GM18861 (cell line): ENCODE data around the gene CCDC32.
A peak's percentile ranks its signal among the peaks of the same experiment; 100 is the strongest.

Experiments used
- ATAC-seq: cut with Tn5 transposase; IDR thresholded peaks from one replicate; pipeline ENCODE4 v1.9.1; 2021; ENCODE audit not compliant: unreplicated experiment

CCDC32 gene

DNA sequence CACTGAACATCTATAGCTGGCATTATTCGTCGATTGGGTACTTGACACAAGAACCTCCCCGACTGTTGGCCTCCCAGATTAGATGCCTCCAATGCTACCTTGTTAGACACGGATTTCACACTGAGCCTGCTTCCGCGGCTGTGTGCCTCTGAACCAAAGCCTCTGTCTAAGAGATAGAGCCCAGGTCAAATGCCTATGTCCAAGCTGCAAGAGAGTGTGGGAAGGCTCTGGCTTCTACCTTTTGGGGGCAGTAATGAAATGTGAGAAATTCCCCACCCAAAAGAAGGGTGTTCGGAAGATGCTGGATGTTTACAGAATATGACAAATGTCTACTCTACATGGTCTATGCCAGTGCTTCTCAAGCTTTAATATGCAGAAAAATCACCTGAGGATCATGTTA is 2.3 kb upstream of the CCDC32 start:
- no peak for ATAC-seq

DNA sequence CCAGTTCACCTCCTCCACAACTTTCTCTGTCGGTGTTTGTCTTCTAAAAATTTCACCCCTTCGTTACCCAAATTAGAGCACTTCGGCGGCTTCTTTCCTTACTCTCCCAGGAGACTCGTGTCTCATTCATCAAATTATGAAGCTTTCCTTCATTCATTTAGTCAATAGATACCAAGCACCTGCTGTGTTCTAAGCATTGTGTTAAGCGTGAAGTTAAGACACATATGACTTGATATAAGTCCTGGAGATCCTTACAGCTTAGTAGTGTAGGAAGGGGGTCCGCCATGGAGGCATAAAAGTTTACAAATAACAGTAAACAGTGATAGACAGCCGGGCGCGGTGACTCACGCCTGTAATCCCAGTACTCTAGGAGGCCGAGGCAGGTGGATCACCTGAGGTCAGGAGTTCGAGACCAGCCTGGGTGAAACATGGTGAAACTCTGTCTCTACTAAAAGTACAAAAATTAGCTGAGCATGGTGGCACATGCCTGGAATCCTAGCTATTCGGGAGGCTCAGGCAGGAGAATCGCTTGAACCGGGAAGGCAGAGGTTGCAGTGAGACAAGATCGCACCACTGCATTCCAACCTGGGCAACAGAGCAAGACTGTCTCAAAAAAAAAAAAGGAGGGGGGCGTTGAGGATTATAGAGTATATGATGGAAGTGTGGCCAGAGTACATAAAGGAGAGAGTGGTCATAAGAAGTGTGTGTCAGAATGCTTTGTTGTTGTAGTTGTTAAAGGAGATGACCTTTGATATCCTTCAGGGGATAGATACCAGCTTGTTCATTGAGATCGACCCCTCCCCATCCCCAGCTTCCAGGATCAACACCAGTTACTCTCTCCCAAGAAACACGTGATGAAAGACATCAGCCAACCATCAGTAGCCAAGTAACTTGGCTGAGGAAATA is 744 bp upstream of the CCDC32 start:
- ATAC-seq: no peak

DNA sequence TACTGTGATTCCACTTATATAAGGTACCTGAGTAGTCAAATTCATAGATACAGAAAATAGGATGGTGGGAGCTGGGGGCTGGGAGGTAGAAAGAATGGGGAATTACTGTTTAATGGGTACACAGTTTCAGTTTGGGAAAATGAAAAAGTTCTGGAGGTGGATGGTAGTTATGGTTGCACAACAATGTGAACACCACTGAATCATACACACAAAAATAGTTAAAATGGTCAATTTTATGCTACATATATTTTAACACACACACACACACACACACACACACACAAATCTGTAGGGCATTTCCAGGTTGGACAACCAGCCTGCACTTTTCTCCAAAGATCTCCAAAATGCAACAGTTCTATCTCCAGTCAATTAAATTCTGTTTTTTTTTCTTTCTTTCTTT is 1.4 kb downstream of the CCDC32 start:
- no peak for ATAC-seq

DNA sequence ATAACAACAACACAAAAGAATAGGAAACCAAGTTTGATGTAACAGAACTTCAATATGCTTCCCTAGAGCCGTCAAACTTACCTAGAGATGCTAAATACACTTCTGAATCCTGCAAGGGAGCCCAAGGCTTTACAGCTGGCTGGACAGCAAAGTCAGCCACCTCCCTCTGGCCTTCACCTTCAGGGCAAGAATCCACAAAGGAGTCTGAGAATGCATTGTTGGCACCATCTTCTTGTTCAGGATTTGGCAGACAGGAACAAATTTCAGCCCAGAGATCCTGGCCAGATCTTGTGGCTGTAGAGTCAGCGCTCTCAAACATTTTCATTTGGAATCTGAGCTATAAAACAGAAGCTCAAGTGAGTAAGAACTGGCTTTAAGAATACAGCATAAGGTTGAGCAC is 2.2 kb downstream of the CCDC32 start:
- ATAC-seq: no peak

DNA sequence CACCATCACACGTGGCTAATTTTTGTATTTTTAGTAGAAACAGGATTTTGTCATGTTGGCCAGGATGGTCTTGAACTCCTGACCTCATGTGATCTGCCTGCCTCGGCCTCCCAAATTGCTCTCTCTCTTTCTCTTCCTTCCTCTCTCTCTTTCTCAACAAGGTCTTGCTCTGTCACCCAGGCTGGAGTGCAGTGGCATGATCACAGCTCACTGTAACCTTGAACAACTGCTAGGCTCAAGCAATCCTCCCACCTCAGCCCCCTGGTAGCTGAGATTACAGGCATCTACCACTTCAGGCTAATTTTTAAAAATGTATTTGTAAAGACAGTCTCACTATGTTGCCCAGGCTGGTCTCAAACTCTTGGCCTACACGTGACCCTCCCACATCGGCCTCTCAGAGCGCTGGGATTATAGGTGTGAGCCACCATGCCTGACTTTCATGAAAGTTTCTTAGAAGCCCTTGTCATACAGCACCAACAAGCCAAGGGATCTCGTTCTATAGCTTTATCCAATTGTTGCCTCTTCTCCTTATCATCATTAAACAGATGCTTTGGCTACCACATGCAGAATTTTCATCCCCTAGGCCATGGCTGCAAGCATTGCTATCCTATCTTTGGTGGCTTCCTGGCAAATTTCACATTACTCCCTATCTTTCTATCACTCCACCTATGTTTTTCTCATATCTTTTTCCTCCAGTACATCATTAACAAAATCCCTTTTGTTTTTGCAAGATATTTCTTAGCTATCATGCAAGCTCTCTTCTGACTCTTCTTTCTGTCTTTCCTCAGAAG is 5.7 kb downstream of the CCDC32 start:
- ATAC-seq: no peak

DNA sequence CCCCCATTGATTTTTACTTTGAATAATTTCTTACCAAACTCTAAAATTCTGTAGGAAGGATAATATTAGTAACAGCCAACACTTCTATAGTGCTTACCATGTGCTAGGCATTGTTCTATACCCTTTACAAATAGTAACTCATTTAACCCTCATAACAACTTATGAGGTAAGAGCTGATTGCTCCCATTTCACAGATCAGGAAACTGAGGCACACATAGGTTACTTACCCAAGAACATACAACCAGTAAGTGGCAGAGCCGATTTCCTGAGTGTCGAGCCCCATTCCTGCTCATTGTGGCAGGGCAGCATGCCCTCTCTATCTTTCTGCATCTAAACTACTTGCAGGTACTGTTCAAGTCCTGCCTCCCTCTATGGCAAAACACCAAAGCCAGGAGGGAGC is 9.0 kb downstream of the CCDC32 start:
- no peak for ATAC-seq

DNA sequence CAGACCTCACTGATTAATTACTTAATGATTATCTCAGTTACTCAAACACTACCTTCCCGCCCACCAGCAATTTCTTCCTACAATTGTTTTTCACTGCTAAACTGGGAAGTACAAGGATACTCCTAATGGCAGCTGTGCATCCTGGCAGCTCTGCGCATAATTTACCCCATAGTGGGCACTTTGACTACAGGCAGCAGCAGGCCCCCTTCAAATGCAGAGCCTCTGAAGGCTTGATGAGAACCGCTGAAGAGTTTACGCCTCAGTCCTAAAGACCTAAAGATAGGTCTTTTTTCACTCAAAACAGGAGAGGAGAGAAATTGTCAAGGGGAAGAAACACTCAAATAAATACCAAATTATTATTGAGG is 10.7 kb downstream of the CCDC32 start:
- no peak for ATAC-seq

DNA sequence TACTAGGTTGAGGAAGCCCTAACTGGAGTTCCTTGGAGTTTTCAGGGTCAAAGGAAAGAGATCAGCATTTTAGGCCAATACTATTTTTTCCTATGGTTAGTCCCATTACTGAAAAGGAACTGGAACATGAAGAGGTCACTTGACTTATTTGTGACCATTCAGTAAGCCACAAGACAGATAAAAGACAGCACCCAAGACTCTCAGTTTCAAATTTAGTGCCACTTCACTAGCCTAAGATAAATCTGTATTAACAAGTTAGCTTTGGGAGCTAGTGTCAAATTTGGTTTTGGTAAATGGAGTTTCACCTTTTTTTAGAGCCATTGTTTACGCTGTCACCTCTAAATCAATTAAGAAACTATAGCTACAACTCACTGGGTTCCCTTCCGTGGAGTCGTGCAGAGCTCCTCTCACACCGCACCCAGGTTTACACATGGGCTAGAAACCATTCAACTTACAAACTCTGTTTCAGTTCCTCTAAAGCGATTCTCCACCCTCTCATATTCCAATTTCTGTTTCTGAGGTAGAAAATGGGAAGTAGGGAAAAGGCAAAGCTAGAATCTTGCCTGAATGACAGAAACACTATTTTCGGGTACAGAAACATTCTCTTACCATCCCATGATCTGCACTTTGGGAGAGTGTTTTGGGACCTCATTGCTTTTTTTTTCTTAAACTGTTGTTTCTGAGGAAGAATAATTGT is 14.4 kb downstream of the CCDC32 start:
- ATAC-seq: peak; percentile 63

DNA sequence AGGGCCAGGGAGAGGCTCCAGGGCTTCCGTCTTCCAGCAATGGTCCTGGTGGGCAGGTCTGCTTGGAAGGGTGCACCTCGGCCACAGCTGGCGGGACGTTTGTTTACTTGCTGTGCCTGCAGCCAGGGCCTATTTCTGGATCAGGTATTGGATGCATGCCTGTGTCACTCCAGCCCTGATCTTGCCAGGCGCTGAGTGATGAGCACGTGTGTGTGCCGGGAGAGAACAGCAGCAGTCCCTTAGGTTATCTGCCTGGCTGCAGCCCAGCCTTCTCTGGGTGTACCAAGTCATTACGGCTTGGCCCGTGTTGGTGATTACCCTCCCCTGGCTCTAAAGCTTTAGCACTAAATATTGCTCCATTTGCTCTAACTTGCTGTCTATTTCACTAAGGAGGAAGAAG is 14.9 kb downstream of the CCDC32 start:
- ATAC-seq: no peak

DNA sequence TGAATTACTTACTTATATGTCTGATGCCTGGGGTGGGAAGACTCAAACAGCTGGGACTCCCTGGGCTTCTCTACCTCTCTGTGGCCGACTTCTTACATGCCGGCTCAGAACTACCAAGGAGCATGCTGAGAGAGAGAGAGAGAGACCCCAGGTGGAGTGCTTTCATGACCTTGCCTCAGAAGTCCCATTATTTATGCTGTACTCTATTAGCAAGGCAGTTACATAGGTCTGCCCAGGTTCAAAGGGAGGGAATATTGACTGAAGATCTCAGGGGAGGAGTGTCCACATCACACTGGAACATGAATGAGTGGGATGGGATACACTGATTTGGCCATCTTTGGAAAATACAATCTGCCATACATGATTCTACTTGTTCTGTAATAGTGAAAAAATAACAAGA is 16.2 kb downstream of the CCDC32 start:
- no peak for ATAC-seq

DNA sequence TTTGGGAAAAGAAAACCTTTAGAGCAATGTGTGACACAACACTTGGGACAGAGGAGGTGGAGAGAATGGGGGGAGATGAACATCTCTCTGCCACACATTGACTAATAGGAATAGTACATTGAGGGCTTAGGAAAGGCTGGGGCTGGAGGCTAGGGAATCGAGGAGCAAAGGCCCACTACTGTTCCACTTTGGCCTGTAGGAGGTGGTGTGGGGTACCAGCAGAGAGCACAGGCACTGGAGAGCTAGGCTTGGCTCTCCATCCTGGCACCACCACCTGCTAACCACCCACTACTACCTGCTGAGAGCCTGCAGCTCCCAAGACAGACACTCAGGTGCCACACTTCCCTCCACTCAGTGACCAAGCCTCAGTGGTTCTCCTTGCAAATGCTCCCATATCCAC is 19.4 kb downstream of the CCDC32 start:
- no peak for ATAC-seq

DNA sequence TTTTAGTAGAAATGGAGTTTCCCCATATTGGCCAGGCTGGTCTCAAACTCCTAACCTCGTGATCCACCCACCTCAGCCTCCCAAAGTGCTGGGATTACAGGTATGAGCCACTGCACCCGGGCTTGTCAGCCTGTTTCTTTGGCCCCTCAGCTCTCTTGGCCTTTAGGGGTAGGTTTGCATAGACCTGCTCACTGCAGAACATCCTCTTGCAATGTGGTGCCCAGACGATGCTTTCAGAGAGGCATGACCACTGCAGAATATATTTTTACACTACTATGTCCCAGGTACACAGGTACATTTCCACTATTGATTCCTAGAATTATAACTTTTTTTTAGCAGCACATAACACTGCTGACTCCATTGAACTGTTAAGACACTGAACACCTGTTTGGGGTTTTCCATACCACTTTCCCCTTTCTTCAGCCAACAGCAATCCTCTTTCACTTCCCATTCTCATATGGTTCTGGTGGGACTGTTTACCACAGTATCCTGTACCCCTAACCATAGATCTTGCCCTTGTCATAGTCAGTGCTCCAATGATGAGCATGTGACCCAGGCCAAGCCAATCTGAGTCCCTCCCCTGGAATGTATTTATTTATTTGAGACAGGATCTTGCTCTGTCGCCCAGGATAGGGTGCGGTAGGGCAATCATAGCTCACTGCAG is 21.1 kb downstream of the CCDC32 start:
- ATAC-seq: peak; percentile 62

DNA sequence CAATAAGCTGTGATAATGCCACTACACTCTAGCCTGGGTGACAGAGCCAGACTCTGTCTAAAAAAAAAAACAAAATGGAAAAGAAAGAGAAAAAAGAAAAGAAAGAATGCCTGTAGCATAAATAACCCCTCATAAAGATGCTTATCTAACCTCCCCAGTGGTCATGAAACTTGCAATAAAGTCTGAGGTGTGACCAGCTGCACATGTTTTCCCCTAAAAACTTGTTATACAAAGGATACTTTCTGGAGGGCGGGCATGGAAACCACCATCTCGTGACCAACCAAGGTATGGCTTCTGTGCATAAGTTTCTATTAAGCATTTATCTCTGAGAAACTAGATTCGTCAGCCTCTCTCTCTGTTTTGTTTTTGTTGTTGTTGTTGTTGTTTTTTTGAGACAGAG is 21.8 kb downstream of the CCDC32 start:
- no peak for ATAC-seq

DNA sequence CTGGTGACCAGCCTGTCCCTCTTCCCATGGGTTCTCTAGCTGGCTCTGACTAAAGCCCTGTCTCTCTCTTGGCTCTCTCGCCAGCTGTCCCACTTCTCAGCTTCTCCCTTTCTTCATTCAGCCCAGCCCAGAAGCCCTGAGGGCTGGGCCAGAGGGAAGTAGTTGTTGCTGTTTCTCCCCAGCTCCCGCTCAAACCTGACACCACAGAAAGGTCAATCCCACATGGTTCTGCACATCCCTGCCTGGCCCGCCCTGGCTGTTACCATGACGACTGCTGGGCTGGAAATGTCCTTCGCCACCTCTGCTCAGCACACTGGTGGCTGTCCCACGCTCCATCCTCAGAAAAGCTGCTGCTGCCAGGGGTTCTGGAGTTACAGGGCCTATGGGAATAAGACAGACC is 25.9 kb downstream of the CCDC32 start:
- no peak for ATAC-seq

DNA sequence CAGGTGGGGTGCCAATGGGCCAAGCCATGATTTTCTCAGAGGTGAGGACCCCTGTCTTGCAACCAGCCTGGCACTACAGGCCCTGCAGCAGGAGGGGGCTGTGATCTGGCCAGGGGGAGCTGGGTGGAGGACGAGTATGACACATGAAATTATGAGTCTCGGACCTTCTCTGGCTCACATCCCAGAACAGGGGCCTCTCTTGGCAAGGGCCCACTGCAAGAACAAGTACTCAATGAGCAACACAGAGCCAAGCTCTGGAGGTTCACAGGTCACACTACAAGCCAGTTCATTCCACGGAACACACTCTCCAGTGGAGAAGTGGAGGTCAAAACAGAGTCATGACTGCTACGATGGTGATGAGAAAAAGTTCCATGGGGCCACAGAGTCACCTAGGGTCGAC is 28.3 kb downstream of the CCDC32 start:
- ATAC-seq: no peak

DNA sequence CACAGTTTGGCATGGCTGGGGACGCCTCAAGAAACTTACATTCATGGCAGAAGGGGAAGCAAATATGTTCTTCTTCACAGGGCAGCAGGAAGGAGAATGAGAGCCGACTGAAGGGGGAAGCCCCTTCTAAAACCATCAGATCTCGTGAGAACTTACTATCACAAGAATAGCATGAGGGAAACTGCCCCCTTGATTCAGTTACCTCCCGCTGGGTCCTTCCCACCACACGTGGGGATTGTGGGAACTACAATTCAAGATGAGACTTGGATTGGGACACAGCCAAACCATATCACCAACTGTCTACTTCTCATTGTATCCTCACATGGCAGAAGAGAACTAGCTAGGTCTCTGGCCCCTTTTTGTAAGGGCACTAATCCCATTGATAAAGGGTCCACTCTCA is 30.5 kb downstream of the CCDC32 start:
- ATAC-seq: no peak

DNA sequence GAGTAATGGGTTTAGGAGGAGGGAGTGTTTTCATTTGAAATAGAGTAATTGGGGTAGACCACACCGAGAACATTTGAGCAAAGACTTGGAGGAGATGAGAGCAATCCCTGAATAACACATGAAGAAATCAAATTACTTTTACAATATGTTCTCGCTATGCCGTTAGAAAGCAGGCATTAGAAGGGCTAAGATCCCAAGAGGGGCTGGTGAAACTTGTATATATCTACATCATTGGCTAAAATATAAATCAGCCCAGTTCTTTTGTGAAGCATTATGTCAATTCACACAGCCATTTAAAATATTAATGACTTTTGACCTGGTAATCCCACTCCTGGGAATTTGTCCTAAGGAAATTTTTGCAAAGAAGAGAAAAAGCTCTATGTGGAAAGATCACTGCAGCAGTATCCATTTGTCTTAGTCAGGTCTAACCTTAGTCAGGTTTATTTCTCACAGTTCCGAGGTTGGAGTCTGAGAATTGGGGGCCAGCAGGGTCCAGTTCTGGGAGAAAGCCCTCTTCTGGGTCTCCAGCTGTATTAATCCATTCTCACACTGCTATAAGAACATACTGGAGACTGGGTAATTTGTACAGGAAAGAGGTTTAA is 31.0 kb downstream of the CCDC32 start:
- no peak for ATAC-seq

DNA sequence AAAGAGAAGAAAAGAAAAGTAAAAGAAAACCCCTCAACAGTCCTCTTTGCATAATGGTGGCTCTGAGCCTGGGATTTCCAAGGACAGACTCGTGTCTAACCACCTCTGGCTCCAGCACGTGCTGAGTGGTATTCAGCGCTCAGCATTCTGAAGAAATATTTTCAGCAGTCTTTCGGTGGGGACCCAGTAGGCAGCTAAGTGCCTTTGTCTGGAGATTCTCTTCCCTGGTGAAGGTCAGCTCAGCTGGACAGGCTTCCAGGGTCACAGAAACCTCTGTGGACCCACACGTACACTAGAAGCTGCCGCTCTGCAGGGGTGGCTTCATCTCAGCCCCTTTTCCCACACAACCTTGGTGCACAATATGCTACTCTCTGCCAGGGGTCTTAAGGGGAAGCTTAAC is 36.0 kb downstream of the CCDC32 start:
- ATAC-seq: no peak

DNA sequence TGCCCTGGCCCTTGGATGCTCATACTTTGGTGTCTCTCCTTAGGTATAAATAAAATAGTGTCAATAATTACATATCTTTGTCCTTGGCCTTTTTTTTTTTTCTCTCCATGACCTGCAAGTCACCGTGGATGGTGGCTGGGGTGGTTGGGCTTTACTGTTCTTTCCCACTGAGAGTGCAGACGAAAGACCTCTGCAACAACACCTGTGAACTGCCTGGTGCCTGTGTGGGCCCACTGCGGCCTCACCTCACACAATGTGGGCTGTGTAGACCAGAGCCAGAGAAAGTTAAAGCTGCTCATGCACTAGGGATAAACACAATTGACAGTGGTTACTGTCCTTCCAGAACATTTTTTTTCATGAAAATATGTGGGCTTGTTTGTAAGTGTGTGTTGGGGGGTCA is 39.0 kb downstream of the CCDC32 start:
- ATAC-seq: no peak

DNA sequence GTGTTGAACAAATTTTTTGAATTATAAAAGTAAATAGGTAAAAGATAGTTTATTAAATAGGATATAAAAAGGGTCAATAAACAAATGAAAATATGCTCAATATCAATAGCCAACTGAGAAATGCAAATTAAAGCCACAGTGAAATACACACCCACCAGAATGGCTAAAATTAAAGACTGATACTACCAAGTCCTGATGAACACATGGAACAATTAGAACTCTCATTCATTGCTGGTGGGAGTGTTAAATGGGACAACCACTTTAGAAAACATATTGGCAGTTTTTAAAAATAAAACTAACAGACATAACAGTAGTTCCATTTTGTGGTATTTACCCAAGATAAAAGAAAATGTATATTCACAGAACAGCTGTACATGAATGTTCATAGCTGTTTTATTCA is 41.2 kb downstream of the CCDC32 start:
- no peak for ATAC-seq

DNA sequence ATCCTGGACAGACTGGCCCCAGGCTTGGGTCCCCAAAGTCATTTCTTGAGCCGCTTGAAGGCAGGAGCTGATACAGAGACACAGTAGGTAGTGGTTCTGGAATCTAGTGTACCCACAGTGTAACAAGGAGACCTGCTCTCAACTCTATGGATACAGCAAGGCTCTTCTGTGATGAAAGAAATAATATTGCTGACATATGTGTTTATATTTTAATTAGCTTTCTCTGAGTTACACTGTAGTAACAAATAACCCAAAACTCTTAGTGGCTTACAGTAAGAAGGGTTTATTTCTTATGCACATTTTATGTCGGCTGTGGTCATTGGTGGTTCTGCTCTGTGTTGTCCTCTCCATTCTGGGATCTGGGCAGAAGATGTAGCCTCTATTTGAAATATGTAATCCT is 48.5 kb downstream of the CCDC32 start:
- ATAC-seq: no peak
